HCT116 (cell line): ENCODE measurements around the gene ITPR2. TPM values are rescaled to one million over a fixed set of nuclear protein-coding genes. Genes with fewer than 3 reads are reported as not detected.
"Not testable (repeated sequence)": the region's sequence is repeated elsewhere in the genome, so short reads cannot be mapped to it uniquely, and the experiment has no call there.

Source experiments
- ATAC-seq: fragments of 200-7000 bp; cut with Tn5 transposase; 2 replicates; pipeline ENCODE4 v1.9.1; 2020; ENCODE audit warnings: mild to moderate bottlenecking, moderate library complexity
- BruUV-seq: library from RNA; stranded (reverse); fragments of 400-500 nt; replicated peaks from 2 replicates; lab custom pipeline; 2021; lab: Mats Ljungman, UMichigan
- CTCF ChIA-PET: fragments of 300-600 bp; sonication (Branson Sonifier 250); formaldehyde crosslinking; loops from one replicate; lab custom pipeline; 2021; ENCODE audit warnings: antibody characterized with exemption; lab: Charles Lee
- POLR2A ChIA-PET: fragments of 300-600, 350-600 bp; sonication (Branson Sonifier 250); formaldehyde crosslinking; loops from one replicate; lab custom pipeline; 2021; ENCODE audit warnings: antibody characterized with exemption; lab: Charles Lee
- RAD21 ChIA-PET, 2 experiments: fragments of 300-600 bp; sonication (Branson Sonifier 250); formaldehyde crosslinking; loops; one replicate each; lab custom pipeline; 2023; ENCODE audit warnings: low total read pairs in 2 of 2; ENCODE audit not compliant: uncharacterized antibody in 2 of 2, unreplicated experiment in 2 of 2, low non-redundant PET in 1 of 2; lab: Charles Lee
- DNase-seq: peaks from one replicate; pipeline ENCODE4 v3.0.0-alpha.2; 2010; ENCODE audit warnings: low read depth, low spot score
- H2AFZ ChIP-seq: fragments of 200-600 bp; shearing (Covaris generic), sonication (generic); 2 replicates; pipeline ENCODE4 v1.6.1; 2017; ENCODE audit warnings: low read depth, mixed run types, mixed read lengths, antibody characterized with exemption, low read length; ENCODE audit not compliant: poor library complexity, severe bottlenecking
- H3K27ac ChIP-seq: 2 replicates; pipeline ENCODE4 v1.5.1; 2012; ENCODE audit warnings: low read depth, low read length
- H3K27me3 ChIP-seq: fragments of 200-600 bp; sonication (generic); 2 replicates; pipeline ENCODE4 v1.6.1; 2016; ENCODE audit warnings: mixed run types, low read length, mixed read lengths; ENCODE audit not compliant: insufficient read depth
- H3K36me3 ChIP-seq, 2 experiments: fragments of 200-500 bp in 1 of 2; fragments of 200-600 bp in 1 of 2; sonication (Bioruptor generic) in 1 of 2; sonication (generic) in 1 of 2; 2 replicates each; pipeline versions ENCODE4 v1.5.1 to v1.6.1; 2014 to 2016; ENCODE audit warnings: low read length in 2 of 2, inconsistent platforms in 1 of 2, mixed read lengths in 1 of 2, mixed run types in 1 of 2; ENCODE audit not compliant: insufficient read depth in 2 of 2, control insufficient read depth in 1 of 2
- H3K4me1 ChIP-seq, 2 experiments: fragments of 200-600 bp in 1 of 2; sonication (generic) in 1 of 2; 2 replicates each; pipeline versions ENCODE4 v1.5.1 to v1.6.1; 2012 to 2017; ENCODE audit warnings: low read length in 2 of 2, inconsistent platforms in 1 of 2, mild to moderate bottlenecking in 1 of 2, mixed read lengths in 1 of 2, mixed run types in 1 of 2, moderate library complexity in 1 of 2; ENCODE audit not compliant: insufficient read depth in 2 of 2, control insufficient read depth in 1 of 2
- H3K4me2 ChIP-seq: fragments of 200-600 bp; sonication (generic); 2 replicates; pipeline ENCODE4 v1.6.1; 2017; ENCODE audit warnings: mixed run types, low read length, mixed read lengths
- H3K4me3 ChIP-seq, 2 experiments: fragments of 200-600 bp in 1 of 2; sonication (generic) in 1 of 2; replicated peaks in 1 of 2; 2 replicates each; pipeline ENCODE4 v1.5.1; 2011 to 2016; ENCODE audit warnings: low read length in 2 of 2, control low read depth in 1 of 2, low read depth in 1 of 2, mild to moderate bottlenecking in 1 of 2, mixed read lengths in 1 of 2, mixed run types in 1 of 2
- H3K79me2 ChIP-seq: fragments of 200-600 bp; sonication (generic); 2 replicates; pipeline ENCODE4 v1.6.1; 2017; ENCODE audit warnings: mild to moderate bottlenecking, mixed run types, low read length, moderate library complexity, mixed read lengths; ENCODE audit not compliant: insufficient read depth
- H3K9ac ChIP-seq: fragments of 200-600 bp; sonication (generic); 2 replicates; pipeline ENCODE4 v1.6.1; 2016; ENCODE audit warnings: low read length, mixed read lengths
- H3K9me2 ChIP-seq: fragments of 200-600 bp; sonication (generic), shearing (Covaris generic); 2 replicates; pipeline ENCODE4 v1.6.1; 2017; ENCODE audit warnings: mixed run types, mild to moderate bottlenecking, moderate library complexity; ENCODE audit not compliant: insufficient read depth
- H3K9me3 ChIP-seq, 2 experiments: fragments of 200-500 bp in 1 of 2; fragments of 200-600 bp in 1 of 2; sonication (Bioruptor generic) in 1 of 2; sonication (generic) in 1 of 2; 2 replicates each; pipeline ENCODE4 v1.6.1; 2014 to 2017; ENCODE audit warnings: low read length in 2 of 2, mixed read lengths in 2 of 2, inconsistent platforms in 1 of 2, low read depth in 1 of 2, mild to moderate bottlenecking in 1 of 2, mixed run types in 1 of 2, moderate library complexity in 1 of 2; ENCODE audit not compliant: control insufficient read depth in 1 of 2, insufficient read depth in 1 of 2
- H4K20me1 ChIP-seq: fragments of 200-600 bp; sonication (generic), shearing (Covaris generic); 2 replicates; pipeline ENCODE4 v1.6.1; 2017; ENCODE audit warnings: mixed run types, mild to moderate bottlenecking, moderate library complexity; ENCODE audit not compliant: insufficient read depth
- CBX3 ChIP-seq: IDR thresholded peaks from 2 replicates; pipeline ENCODE4 v1.6.1; 2012; ENCODE audit warnings: low read depth
- EZH2phosphoT487 ChIP-seq: fragments of 200-600 bp; IDR thresholded peaks from 2 replicates; pipeline ENCODE4 v1.6.1; 2018; ENCODE audit warnings: antibody characterized with exemption, borderline replicate concordance
- JUND ChIP-seq: IDR thresholded peaks from 2 replicates; pipeline ENCODE4 v1.6.1; 2012
- POLR2A ChIP-seq: IDR thresholded peaks from 2 replicates; pipeline ENCODE4 v1.7.0; 2011; ENCODE audit warnings: borderline replicate concordance; ENCODE audit not compliant: insufficient read depth, insufficient read length; ENCODE audit errors: extremely low read depth
- POLR2AphosphoS5 ChIP-seq: IDR thresholded peaks from 2 replicates; pipeline ENCODE4 v1.6.1; 2011; ENCODE audit warnings: mild to moderate bottlenecking, low read depth, low read length, moderate library complexity
- RAD21 ChIP-seq: IDR thresholded peaks from 2 replicates; pipeline ENCODE4 v1.6.1; 2012; ENCODE audit warnings: low read depth, mild to moderate bottlenecking
- REST ChIP-seq: IDR thresholded peaks from 2 replicates; pipeline ENCODE4 v1.6.1; 2012; ENCODE audit warnings: low read depth
- SP1 ChIP-seq: IDR thresholded peaks from 2 replicates; pipeline ENCODE4 v1.6.1; 2012; ENCODE audit warnings: low read depth
- SRF ChIP-seq: IDR thresholded peaks from 2 replicates; pipeline ENCODE4 v1.6.1; 2012; ENCODE audit warnings: low read depth
- TCF7L2 ChIP-seq: IDR thresholded peaks from 2 replicates; pipeline ENCODE4 v1.7.0; 2011; ENCODE audit warnings: borderline replicate concordance, inconsistent platforms; ENCODE audit not compliant: insufficient read depth, insufficient read length; ENCODE audit errors: extremely low read depth
- intact Hi-C: fragments of 100-400 bp; cut with micrococcal nuclease; formaldehyde crosslinking; loops from 2 replicates; pipeline ENCODE4 v1.10.0; 2022
- total RNA-seq: library from RNA; stranded (reverse); gene quantifications from one replicate; pipeline ENCODE4 v1.2.1, GENCODE V29; 2021; ENCODE audit not compliant: unreplicated experiment

The ITPR2 gene
- total RNA-seq, 1 experiment from 2014 or later: 6.5 TPM

DNA sequence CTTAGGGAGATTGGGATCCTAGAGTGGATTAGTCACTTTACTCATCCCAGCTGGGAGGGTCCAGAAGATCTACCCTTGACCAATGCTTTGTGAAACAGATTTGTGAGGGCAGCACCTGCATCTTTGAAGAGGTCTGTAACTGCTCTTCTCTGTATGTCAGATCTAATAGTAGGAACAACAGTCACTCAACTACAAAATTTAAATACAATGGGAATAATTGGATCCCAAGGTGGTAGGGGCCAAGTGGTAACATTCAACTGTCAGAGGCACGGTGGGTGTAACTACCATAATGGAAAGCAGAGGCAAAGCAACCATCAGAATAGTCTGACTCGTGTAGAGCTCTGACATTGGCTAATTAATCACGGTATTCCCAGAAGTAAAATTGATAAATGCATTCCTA, 55.8 kb downstream of the ITPR2 start:
- H3K9me2 ChIP-seq: no peaks in the 10 kb centered on the region
- H3K9ac ChIP-seq: no peak overlapping the region
- ChIA-PET RAD21 (no interaction called here), CTCF (no interaction called here), POLR2A (no interaction called here)
- ATAC-seq (no peak), DNase-seq (no peak)
- BruUV-seq: no TSS peak
- TF ChIP-seq CBX3 (no peak), POLR2A (no peak), TCF7L2 (no peak), RAD21 (no peak), SP1 (no peak), EZH2phosphoT487 (no peak), SRF (no peak), REST (no peak), JUND (no peak), POLR2AphosphoS5 (no peak)
- no peak overlapping the region for H3K4me2 ChIP-seq
- H3K4me3 ChIP-seq: no peak overlapping the region
- no peak overlapping the region for H3K27ac ChIP-seq
- peaks cover 0 to 2% of the 10 kb centered on the region in 2 experiments; a peak in 1 of 4 replicates for H3K4me1 ChIP-seq
- no peaks in the 10 kb centered on the region for H3K27me3 ChIP-seq
- H3K36me3 ChIP-seq: no peaks in the 10 kb centered on the region
- no peaks in the 10 kb centered on the region for H3K9me3 ChIP-seq
- no peaks in the 10 kb centered on the region for H3K79me2 ChIP-seq
- intact Hi-C loops: no loop called here
- H4K20me1 ChIP-seq: no peaks in the 10 kb centered on the region
- H2AFZ ChIP-seq: no peak overlapping the region

DNA sequence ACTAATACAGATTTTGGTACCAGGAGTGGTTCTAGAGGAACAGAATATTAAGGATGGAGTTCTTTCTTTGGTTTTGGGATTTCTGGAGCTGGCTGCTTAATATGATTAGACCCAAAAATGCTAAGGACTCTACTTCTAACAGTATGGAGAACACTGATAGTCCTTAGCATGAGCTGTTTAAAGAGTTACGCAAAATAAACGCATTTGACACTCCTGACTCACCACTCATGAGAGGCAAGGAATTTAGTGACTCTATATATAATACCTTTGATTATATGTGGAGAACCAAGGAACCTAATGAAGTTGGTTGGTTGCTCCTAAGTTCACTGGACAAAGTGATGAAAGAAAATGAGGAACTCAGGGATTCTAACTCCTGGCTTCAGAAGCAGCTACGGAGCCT, 57.0 kb downstream of the ITPR2 start:
- DNase-seq, CTCF ChIA-PET, H4K20me1 ChIP-seq: not testable (repeated sequence)

More for the DNA sequence above, 57.0 kb downstream of the ITPR2 start:
- H3K4me2 ChIP-seq, H3K79me2 ChIP-seq, BruUV-seq, H3K4me3 ChIP-seq, H3K27ac ChIP-seq, POLR2A ChIA-PET, H3K36me3 ChIP-seq, H3K9me3 ChIP-seq, H3K9me2 ChIP-seq, ATAC-seq, intact Hi-C loops, H2AFZ ChIP-seq, H3K27me3 ChIP-seq, H3K9ac ChIP-seq, H3K4me1 ChIP-seq, RAD21 ChIA-PET: not testable (repeated sequence)
